ENCODE results near the gene AMIGO2.
"Not testable (repeated sequence)": the region's sequence is repeated elsewhere in the genome, so short reads cannot be mapped to it uniquely, and the experiment has no call there.

AMIGO2 gene, protein sequence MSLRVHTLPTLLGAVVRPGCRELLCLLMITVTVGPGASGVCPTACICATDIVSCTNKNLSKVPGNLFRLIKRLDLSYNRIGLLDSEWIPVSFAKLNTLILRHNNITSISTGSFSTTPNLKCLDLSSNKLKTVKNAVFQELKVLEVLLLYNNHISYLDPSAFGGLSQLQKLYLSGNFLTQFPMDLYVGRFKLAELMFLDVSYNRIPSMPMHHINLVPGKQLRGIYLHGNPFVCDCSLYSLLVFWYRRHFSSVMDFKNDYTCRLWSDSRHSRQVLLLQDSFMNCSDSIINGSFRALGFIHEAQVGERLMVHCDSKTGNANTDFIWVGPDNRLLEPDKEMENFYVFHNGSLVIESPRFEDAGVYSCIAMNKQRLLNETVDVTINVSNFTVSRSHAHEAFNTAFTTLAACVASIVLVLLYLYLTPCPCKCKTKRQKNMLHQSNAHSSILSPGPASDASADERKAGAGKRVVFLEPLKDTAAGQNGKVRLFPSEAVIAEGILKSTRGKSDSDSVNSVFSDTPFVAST

DNA sequence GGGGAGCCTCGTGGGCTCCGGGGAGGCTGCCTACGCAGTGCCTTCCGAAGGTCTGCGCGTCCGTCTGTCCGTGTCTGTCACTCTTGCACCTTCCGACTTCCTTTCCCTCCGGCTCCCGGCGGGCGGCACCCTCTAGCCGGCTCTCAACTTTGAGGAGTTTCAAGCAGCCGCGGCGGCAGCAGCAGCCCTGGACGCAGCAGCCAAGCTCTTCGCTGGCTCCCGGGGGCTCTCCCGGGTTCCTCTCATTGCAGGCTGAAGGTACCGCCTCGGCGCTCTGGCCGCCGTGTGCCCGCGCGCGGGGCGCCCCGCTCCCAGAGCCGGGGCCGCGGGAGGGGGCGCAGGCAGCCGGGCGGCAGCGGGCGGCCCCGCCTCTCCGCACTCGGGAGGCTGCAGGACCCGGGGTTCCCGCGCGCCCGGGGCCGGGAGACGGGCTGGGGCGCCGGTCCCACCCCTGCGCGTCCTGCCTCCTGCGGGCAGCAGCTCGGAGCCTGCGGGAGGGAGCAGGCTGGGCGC is at the start of gene AMIGO2, which contains the start of gene PCED1B:
AMIGO2 (minus strand) TSS at position 492 of the 513 bp plus-strand sequence. CDS start 957 bp downstream, outside the sequence.
PCED1B (plus strand) TSS at position 154 of the 513 bp plus-strand sequence. CDS start 155,443 bp downstream, outside the sequence.
- DNase-seq (ENCODE audit: low read depth in 3 of 3, low spot score in 1 of 3) = peak; percentile 30 to 52 (median 48)

DNA sequence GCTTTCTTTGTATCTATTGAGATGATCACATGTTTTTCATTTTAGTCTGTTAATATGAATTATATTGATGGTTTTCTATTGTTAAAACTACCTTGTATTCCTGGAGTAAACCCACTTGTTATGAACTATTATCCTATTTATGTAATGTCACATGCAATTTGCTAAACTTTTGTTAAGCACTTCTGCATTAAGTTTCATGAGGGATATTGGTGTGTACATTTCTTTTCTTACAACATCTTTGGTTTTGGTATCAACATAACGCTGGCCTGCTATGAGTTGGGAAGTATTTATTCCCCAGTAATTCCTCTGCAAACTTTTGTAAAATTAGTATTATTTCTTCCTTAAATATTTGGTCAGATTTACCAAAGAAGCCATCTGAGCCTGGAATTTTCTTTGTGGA is 46.5 kb upstream of the AMIGO2 start:
- no peak for DNase-seq (ENCODE audit: low read depth in 3 of 3, low spot score in 1 of 3)

DNA sequence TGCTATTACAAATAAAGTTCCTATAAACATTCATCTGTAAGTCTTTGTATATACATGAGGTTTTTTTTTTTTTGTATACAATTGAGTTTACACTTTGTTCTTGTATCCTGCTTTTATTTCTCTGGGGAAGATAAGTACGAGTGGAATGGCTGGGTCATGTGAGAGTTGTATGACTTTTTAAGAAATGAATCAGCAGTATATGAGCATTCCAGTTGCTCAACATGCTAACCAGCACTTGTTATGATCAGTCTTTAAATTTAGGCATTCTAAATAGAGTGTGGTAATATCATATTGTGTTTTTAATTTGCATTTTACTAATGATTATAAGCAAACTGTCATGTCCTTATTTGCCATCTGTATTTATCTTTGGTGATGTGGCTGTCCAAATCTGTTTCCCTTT is 44.7 kb upstream of the AMIGO2 start:
- no peak for DNase-seq (ENCODE audit: low read depth in 3 of 3, low spot score in 1 of 3)

DNA sequence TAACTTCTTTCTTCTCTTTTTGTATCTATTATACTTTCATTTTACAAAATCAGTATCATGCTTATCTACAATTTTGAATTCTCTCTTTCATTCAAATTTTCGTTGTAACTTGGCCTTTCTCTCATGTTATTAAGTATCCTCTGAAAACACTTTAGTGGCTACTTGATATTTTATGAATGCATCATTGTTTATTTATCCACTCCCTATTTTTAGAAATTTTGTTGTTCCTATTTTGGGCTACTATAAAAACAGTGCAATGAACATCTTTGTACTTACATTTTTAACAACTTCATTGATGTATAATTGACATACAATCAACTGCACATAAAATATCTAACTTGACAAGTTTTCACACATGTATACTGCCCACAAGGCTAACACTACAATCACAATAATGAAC is 44.0 kb upstream of the AMIGO2 start:
- no peak for DNase-seq (ENCODE audit: low read depth in 3 of 3, low spot score in 1 of 3)

DNA sequence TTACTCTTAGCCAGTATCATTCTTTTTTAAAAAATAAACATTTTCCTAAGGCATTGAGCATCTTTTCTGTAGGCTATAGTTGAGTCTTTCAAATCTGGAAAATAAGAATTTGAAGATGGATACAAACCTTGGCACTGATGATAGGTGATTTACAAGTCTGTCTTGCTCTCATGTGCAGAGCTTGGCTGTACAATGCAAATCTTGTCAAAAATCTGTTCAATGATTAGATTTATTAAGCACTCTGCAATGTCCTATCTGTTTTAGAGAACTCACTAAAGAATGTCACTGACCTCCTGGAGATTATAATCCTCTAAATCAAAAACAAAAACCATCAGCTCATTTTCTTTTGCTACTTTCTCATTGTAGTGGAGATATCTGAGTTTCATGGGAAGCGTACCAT is 42.8 kb upstream of the AMIGO2 start:
- no peak for DNase-seq (ENCODE audit: low read depth in 3 of 3, low spot score in 1 of 3)

DNA sequence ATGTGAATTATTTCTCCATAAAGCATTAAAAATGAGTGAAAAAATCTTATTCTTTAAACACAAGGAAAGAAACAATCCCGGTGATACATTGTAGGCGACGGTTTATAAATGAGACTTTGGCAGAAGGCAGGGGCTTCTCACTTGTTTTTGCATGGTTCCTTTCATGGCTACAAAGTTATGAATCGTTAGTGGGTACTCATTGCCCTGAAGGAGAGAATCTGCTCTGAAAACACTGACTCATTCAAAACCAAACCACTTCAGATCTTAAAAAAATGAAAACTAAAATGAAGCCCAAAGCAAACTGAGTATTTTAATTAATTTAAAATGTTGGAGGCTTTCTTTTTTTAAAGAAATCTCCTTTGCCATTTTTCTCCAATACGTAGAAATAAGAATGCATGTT is 41.4 kb upstream of the AMIGO2 start:
- no peak for DNase-seq (ENCODE audit: low read depth in 3 of 3, low spot score in 1 of 3)

DNA sequence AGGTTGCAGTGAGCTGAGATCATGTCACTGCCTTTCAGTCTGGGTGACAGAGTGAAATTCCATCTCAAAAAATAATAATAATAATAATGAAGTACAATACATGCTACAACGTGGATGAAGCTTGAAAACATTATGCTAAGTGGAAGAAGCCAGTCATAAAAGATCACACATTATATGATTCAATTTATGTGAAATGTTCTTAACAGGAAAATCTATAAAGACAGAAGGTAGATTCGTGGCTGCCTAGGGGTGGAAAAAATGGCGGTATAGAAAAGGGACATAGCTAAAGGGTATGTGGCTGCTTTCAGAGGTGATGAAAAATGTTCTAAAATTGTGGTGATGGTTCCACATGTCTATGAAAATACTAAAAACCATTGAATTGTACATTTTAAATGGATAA is 41.0 kb upstream of the AMIGO2 start:
- no peak for DNase-seq (ENCODE audit: low read depth in 3 of 3, low spot score in 1 of 3)

DNA sequence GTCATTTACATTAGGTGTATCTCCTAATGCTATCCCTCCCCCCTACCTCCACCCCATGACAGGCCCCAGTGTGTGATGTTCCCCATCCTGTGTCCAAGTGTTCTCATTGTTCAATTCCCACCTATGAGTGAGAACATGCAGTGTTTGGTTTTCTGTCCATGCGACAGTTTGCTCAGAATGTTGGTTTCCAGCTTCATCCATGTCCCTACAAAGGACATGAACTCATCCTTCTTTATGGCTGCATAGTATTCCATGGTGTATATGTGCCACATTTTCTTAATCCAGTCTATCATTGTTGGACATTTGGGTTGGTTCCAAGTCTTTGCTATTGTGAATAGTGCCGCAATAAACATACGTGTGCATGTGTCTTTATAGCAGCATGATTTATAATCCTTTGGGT is 37.5 kb upstream of the AMIGO2 start:
- DNase-seq (ENCODE audit: low read depth in 3 of 3, low spot score in 1 of 3) = not testable (repeated sequence)

DNA sequence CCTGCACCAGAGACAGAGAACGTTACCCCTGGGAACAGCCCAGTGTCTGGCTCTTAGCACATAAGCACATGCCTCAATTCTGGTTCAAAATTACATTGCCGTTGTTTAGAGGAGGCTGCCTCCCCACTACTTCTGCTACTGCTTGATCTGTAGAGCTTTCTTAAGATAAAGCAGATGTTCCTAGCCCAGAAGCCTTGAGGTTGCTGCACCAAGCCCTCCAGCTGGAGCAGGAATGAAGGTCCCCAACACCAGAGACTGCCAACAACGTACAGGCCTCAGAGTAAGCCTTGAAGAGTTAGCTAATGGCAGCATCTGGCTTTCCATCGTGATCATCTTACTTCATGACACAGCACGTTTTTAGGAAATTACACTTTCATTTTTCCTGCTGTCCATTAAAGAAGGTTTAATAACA is 34.7 kb upstream of the AMIGO2 start:
- DNase-seq (ENCODE audit: low read depth in 3 of 3, low spot score in 1 of 3) = no peak

DNA sequence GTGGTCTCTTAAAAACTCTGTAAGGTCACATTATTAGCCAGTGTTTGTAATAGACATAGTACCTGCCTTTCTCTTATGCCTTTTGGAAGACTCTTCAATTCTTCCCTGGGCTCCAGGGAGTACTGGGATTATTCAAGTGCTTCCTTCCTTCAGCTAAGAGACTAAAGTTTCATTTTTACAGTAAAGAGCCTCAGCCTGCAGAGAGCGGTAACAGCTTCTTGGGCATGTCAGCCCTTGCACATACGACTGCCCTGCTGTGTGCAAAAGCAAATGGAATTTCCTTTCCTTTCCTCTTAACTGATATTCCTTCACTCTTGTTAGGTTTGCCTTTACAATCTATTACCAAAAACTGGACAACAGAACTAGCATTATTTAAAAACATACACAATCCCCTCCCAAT is 32.9 kb upstream of the AMIGO2 start:
- no peak for DNase-seq (ENCODE audit: low read depth in 3 of 3, low spot score in 1 of 3)

DNA sequence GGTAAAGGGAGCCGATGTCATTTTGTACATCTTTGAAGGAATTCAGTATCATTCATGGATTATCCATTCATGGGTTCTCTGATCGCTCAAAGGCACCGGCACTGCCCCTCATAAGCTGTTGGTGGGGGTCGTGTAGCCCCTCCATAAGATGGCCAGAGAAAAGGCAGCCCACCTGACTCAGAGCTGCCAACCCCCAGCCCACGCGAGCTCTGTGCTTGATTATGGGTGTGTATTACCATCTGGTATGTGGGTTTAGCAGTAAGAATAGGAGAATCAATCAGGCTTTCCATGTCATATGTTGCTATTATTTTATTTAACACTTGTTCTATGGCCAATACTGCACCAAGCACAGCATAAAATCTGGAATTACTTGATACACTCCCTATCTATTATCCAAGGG is 32.1 kb upstream of the AMIGO2 start:
- DNase-seq (ENCODE audit: low read depth in 3 of 3, low spot score in 1 of 3) = no peak

DNA sequence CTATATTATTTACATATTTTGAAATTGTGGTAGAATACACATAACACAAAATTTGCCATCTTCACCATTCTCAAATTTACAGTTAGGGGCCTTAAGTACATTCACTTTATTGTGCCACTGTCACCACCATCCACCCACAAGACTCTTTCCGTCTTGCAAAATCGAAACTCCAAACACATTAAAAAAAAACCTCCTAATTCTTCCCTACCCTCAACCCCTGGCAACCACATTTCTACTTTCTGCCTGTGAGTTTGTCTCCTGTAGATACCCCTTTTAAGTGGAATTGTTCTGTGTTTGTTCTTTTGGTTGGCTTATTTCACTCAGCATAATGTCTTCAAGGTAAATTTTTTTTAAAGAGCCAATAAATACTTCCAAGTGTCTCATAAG is 31.6 kb upstream of the AMIGO2 start:
- DNase-seq (ENCODE audit: low read depth in 3 of 3, low spot score in 1 of 3) = no peak

DNA sequence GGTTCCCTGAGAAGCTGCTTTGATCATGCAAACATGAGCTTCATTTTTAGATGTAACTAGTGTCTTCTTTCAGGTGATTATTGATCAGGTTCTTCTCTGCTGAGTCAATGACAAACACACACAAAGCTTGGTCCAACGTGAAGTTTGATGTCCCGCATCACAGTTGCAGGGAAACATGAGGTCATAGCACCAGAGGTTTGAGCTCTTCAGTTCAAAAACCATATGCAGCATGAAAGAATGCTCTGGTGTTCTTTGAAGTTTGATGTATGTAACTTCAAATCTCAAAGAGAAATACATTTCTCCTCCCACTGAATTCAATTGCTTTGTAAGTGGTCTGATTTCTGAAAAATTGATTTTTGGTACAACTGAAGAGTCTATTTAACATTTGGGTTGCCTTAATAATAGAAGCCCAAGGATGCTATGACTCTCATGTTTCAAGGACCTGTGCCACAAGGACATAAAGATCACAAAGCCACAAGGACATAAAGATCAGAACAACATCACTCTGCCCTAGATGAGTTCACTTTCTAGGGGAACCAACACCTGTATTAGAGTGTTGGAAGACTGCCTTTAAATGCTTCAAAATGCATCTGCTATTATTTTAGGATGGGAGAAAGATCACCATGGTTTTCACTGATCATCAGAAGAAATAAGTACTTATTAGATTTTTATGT is 31.1 kb upstream of the AMIGO2 start:
- DNase-seq (ENCODE audit: low read depth in 3 of 3, low spot score in 1 of 3) = no peak

DNA sequence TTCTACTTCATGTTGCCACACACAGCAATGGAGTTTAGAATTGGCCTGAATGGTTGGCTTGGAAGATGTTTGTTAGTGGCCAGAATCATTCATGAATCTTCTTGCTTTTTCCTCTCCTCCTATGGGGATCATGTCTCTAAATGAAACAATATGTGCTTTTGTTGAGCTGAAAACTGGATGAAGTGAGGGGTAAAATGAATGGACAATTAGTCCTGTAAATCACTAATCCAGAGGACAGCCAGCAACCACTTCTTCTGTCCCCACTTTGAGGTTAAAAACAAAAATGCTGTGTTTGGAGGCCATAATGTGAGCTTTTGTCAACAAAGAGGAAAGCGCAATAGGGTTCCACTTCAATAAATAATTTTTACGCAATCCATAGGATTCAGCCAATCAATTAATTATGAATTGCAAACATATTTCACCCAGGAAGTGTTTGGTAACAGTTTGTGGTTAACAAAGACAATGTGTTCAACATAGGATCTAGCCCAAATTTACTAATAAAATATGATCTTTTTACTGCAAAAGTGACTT is 30.3 kb upstream of the AMIGO2 start:
- DNase-seq (ENCODE audit: low read depth in 3 of 3, low spot score in 1 of 3) = no peak

DNA sequence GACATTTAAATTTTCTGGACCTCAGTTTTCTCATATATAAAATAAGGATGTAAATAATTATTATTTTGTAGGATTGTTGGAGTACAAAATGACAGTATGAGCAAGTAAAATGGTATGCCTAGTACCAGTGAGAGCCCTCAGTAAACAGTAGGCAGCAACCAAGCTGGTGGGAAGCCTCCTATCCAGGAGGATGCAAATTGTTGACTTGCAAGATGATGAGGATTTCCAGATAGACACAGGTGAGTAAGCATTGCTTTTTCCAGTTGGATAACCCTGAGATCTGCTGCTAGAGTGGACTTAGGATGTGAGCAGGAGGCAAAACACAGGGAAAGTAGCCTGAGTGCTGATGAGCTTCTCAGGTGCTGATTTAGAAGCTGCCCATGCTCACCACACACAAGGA is 28.2 kb upstream of the AMIGO2 start:
- no peak for DNase-seq (ENCODE audit: low read depth in 3 of 3, low spot score in 1 of 3)

DNA sequence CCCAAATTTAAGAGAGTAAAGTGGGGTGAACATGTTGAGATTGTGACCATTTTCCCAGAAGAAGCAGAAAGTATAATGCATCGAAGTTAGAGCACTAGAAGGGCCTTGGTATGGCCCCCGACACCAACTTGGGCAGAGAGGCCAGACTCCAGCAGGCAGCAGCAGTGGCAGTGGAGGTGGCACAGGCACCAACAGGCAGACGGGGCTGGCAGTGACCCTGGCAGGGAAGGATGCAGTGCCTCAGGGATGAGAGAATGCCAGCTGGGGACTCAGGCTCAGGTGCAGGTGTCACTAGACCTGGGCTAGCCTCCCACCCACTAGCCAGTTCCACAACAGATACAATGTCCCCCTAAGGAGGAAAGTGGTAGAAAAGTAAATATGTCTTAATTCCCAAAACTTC is 27.7 kb upstream of the AMIGO2 start:
- no peak for DNase-seq (ENCODE audit: low read depth in 3 of 3, low spot score in 1 of 3)

DNA sequence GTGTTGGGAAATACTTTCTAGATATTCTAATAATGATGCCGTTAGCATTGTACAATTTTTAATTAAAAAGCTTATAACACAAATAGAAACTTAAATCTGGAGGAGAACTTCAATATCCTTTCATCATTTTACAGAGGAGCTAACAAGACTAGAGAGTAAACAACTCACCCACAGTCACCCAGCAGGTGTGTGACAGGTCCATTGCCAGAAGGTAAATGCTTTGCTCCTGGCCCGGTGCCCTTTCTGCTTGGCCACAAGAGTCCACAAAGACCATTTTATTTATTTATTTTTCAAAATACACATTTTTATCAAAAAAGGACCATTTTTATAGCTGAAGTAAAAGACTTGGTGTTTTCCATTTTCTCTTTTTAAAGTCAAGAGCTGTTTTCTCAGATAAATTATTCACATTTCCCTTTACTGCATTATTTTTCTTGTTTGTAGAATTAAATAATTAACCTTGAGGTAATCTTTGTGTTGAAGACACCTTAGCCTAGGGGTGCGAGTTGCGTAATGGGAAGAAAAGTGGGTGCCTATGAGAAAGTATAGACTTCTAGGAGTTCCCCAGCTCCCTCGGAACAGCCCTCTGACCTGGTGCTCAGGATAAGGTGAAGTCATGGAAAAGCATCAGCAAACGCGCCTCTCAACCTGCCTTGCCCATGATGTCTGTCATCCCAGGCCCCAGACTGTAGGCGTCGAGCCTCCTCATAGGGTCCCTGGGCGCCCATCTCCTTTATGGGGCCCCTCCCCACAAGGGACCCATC is 26.3 kb upstream of the AMIGO2 start:
- DNase-seq (ENCODE audit: low read depth in 3 of 3, low spot score in 1 of 3) = no peak

DNA sequence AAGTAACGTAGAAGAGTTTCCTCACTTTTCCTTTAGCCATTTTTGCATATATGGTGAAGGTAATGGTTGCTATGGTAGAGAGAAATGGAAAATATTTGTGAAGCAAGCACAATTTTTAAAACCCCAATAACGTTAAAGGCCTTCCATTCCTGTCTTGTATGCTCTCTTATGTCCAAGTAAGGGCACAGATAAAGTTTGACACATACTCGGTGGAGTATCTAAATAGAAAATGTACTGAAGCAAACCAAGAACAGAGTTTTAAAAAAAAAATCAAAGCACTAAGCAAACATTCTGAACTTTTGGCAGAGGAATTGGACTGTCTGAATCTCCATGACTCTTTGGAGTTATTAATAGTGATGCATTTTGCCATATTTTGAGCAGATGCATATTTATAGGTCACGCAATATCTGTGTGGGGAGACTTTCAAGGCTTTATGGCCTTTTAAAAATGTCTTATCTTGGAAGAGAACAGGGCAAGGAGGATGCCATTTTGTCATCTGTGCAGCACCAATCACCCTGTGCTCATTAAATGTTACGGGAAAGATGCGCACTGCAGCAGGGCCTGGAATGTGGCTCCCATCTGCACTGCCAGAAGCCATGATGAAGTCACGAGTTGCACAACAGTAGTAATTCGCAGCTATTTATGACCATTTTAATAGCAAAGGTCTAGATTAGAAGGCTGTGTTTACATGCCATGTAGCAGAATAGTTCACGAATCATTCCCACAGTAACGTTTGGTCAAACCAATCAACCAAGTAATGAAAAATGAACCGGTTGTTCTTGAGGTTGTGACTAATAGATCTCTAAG is 23.3 kb upstream of the AMIGO2 start:
- no peak for DNase-seq (ENCODE audit: low read depth in 3 of 3, low spot score in 1 of 3)

DNA sequence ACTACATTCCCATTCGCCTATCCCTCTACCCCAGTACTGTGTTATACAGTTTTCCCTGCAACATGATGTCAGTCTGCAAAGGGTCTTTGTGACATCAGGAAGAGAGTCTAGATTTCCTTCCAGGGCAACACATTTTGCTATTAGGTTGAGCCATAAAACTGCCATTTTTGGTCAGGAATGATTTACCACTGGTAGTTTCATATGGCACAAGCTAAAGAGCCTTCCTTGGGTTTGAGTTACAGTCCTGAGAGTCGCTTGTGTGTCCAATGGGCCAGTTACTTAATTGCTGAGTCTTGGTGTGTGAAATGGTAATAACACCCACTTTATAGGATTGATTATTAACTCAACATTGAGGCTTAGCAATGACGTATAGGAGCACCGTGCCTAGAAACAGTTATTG is 22.6 kb upstream of the AMIGO2 start:
- DNase-seq (ENCODE audit: low read depth in 3 of 3, low spot score in 1 of 3) = no peak

DNA sequence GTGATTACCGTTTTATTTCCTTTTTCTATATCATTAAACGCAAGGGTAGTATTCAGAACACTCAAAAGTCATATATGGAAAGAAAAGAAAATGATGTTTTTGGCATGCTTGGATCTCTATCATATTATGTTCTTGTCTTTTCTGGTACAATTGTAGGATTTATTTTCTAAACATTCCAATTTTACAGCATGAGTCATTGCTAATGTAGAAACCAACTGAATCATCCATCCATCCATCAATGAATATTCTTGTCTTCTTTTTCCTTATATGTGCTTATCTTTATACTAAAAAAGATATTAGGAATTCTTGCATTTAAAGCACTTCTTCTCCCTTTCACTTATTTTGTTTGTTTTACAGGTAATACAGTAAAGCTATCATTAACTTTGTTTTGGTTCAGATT is 20.4 kb upstream of the AMIGO2 start:
- DNase-seq (ENCODE audit: low read depth in 3 of 3, low spot score in 1 of 3) = no peak
